ENCODE measurements around the gene UBE2E1. TPM values are rescaled to one million over a fixed set of nuclear protein-coding genes. Genes with fewer than 3 reads are reported as not detected.
A peak's percentile ranks its signal among the peaks of the same experiment; 100 is the strongest.

Gene UBE2E1
- total RNA-seq, 1 donor from 2014 or later, result 87.8 TPM

DNA sequence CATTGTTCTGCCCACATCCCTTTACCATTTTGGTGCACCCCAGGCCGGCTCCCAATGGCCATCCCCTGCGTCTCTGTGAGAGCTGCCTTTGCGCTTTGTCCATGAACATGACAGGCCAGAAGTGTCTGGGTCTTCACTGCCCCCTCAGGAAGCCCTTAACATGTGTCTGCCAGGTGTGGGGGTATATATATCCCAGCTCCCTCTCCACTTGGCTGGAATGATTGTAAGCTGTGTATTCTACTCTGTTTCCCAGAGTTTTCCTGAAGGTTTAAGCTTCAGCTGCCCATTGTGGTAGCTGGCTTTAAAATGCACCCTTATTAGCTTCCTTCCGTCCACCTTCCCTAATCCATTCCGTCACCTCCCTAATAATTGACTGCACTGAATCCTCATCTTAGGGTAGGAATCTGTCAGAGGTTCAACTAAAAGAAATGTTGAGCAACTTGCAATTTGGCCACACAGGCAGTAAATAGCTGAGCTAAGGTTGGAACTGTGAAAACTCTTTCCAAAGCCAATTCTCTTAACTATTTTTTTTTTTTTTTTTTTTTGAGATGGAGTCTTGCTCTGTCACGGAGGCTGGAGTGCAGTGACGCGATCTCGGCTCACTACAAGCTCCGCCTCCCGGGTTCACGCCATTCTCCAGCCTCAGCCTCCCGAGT, 30.4 kb upstream of the UBE2E1 start:
- no peak for DNase-seq
- Histone ChIP-seq H3K4me1 (no peaks in the 10 kb centered on the region), H3K27me3 (ENCODE audit: low read depth) (no peaks in the 10 kb centered on the region), H3K9me3 (no peaks in the 10 kb centered on the region), H3K4me3 (no peak overlapping the region), H3K27ac (no peak overlapping the region), H3K36me3 (no peaks in the 10 kb centered on the region)
- TF ChIP-seq, protein P1, sequence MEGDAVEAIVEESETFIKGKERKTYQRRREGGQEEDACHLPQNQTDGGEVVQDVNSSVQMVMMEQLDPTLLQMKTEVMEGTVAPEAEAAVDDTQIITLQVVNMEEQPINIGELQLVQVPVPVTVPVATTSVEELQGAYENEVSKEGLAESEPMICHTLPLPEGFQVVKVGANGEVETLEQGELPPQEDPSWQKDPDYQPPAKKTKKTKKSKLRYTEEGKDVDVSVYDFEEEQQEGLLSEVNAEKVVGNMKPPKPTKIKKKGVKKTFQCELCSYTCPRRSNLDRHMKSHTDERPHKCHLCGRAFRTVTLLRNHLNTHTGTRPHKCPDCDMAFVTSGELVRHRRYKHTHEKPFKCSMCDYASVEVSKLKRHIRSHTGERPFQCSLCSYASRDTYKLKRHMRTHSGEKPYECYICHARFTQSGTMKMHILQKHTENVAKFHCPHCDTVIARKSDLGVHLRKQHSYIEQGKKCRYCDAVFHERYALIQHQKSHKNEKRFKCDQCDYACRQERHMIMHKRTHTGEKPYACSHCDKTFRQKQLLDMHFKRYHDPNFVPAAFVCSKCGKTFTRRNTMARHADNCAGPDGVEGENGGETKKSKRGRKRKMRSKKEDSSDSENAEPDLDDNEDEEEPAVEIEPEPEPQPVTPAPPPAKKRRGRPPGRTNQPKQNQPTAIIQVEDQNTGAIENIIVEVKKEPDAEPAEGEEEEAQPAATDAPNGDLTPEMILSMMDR (IDR thresholded peaks at IDR 0.05), result no peak
- no peak for ATAC-seq
- intact Hi-C loops (cut with DNase I), result no loop called here

DNA sequence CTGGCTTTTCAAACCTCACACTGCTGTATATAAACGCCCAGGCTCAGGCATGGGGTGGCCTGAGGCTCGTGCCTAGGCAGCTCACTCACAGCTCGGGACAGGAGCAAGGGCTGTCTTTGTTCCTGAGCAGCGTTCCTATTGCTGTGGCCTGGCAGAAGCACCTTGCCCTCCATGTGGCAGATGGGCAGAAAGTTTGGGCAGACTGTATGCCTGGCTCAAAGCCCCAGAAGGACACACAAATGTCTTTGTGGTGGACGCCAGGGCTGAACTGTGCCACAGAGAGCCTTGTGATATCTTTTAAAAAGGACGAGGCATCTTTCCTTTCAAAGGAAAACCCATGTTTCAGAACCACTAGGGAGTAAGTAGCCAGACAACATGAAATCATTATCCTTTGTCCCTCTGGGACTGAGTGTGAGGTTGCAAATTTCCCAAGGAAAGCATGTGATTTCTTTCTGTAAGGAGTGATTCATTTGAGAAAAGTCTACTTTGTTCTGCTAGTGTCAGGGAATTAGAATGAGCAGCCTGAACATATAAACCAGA, 29.3 kb upstream of the UBE2E1 start:
- ATAC-seq, result peak in 1 of 2 donors; percentile 51
- H3K27ac ChIP-seq, result no peak overlapping the region
- H3K4me3 ChIP-seq, result no peak overlapping the region
- H3K27me3 ChIP-seq (ENCODE audit: low read depth), result no peaks in the 10 kb centered on the region
- no peaks in the 10 kb centered on the region for H3K9me3 ChIP-seq
- no peak for DNase-seq
- TF ChIP-seq, protein P1 (IDR thresholded peaks at IDR 0.05), result no peak
- intact Hi-C loops (cut with DNase I), result no loop called here
- H3K36me3 ChIP-seq, result no peaks in the 10 kb centered on the region
- no peaks in the 10 kb centered on the region for H3K4me1 ChIP-seq

DNA sequence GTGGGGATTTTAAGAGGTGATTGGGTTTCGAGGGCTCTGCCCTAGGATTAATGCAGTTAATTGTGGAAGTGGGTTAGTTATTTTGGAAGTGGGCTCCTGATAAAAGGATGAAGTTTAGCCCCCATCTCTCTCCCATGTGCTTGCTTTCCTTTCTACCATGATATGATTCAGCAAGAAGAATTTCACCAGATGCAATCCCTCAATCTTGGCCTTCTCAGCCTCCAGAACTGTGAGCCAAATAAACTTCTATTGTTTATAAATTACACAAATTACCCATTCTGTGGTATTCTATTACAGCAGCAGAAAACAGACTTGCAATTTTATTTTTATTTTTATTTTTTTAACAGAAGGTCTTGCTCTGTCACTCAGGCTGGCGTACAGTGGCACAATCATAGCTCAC, 27.3 kb upstream of the UBE2E1 start:
- TF ChIP-seq, protein P1 (IDR thresholded peaks at IDR 0.05), result no peak
- intact Hi-C loops (cut with DNase I), result no loop called here
- Histone ChIP-seq H3K27ac (no peak overlapping the region), H3K27me3 (ENCODE audit: low read depth) (no peaks in the 10 kb centered on the region), H3K36me3 (no peaks in the 10 kb centered on the region), H3K9me3 (no peaks in the 10 kb centered on the region), H3K4me3 (no peak overlapping the region), H3K4me1 (no peaks in the 10 kb centered on the region)
- DNase-seq (no peak), ATAC-seq (no peak)

DNA sequence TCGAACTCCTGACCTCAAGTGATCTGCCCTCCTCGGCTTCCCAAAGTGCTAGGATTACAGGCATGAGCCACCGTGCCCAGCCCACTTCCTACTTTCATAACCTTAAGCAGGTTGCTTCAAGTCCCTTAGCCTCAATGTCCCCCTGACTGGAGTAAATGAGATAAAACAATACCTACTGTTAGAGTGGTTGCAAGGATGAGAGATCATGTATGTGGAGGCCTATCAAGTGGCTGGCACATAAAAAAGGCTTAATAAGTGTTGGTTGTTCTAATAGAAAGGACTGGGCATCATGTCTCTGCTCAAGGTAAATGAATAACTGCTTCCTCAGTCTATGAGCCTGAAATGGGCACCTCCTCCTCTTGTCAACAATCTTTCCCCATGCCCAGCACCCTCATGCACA, 25.9 kb upstream of the UBE2E1 start:
- H3K27me3 ChIP-seq (ENCODE audit: low read depth), result no peaks in the 10 kb centered on the region
- no peak for DNase-seq
- H3K4me1 ChIP-seq, result no peaks in the 10 kb centered on the region
- H3K27ac ChIP-seq, result no peak overlapping the region
- TF ChIP-seq, protein P1 (IDR thresholded peaks at IDR 0.05), result no peak
- H3K4me3 ChIP-seq, result no peak overlapping the region
- H3K36me3 ChIP-seq, result no peaks in the 10 kb centered on the region
- H3K9me3 ChIP-seq, result no peaks in the 10 kb centered on the region
- intact Hi-C loops (cut with DNase I), result no loop called here
- ATAC-seq, result no peak

DNA sequence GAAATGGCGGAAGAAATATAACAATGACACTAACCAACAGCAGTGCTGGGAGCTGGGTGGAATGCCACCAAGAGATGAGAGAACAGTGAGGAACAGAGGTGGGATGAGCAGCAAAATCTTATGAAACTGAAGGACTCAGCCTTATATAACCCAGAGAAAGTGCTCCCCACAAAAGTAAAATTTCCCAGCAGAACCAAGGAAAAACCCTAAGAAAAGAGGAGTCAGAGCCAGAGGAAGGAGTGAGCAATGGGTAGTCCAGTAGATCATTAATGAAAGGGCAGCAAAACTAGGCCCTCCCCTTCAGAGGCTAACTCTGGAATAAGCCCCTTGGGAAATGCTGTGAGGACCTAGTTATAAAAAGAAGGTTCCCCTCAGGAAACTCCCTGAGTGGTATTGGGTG, 24.7 kb upstream of the UBE2E1 start:
- Histone ChIP-seq H3K9me3 (no peaks in the 10 kb centered on the region), H3K27me3 (ENCODE audit: low read depth) (no peaks in the 10 kb centered on the region), H3K4me3 (no peak overlapping the region), H3K36me3 (no peaks in the 10 kb centered on the region), H3K4me1 (no peaks in the 10 kb centered on the region), H3K27ac (no peak overlapping the region)
- TF ChIP-seq, protein P1 (IDR thresholded peaks at IDR 0.05), result no peak
- ATAC-seq, result no peak
- intact Hi-C loops (cut with DNase I), result no loop called here
- no peak for DNase-seq
